Left ventricle myocardium inferior (tissue), 1 donor: ENCODE measurements around the gene PMIS2. TPM values are rescaled to one million over a fixed set of nuclear protein-coding genes. Genes with fewer than 3 reads are reported as not detected.

Source experiments
- DNase-seq: peaks from one replicate; pipeline ENCODE4 v3.0.0-alpha.2; 2020
- H3K27ac ChIP-seq: fragments of 200-600 bp; replicated peaks from 2 replicates; pipeline ENCODE4 v1.8.0; 2021
- H3K27me3 ChIP-seq: fragments of 200-600 bp; 2 replicates; pipeline ENCODE4 v1.8.0; 2021; ENCODE audit warnings: low read depth
- H3K36me3 ChIP-seq: fragments of 200-600 bp; 2 replicates; pipeline ENCODE4 v1.8.0; 2021
- H3K4me1 ChIP-seq: fragments of 200-600 bp; 2 replicates; pipeline ENCODE4 v1.8.0; 2021
- H3K4me3 ChIP-seq: fragments of 200-600 bp; 2 replicates; pipeline ENCODE4 v1.8.0; 2021; ENCODE audit warnings: mild to moderate bottlenecking, moderate library complexity
- H3K9me3 ChIP-seq: fragments of 200-600 bp; replicated peaks from 2 replicates; pipeline ENCODE4 v1.8.0; 2021
- intact Hi-C: fragments of 100-400 bp; cut with micrococcal nuclease; formaldehyde crosslinking; loops from one replicate; pipeline ENCODE4 v1.11.0; 2022
- total RNA-seq: library from RNA; stranded (reverse); fragmentation: NEBNext Ultra II Directional; extraction: Animal tissue kit (Norgen Biotek cat#: 25700); gene quantifications from one replicate; pipeline ENCODE4 v1.2.1, GENCODE V29; 2021
- TF ChIP-seq, protein P1 (sequence below): fragments of 200-600 bp; IDR thresholded peaks from 2 replicates; pipeline ENCODE4 v1.8.0; 2021; ENCODE audit warnings: antibody characterized with exemption, mild to moderate bottlenecking, borderline replicate concordance
- donor health status: DM: no; HTN: yes; CAD: no; lungs with severe emphysema.

Gene PMIS2
- total RNA-seq, 1 donor from 2014 or later: not detected

DNA sequence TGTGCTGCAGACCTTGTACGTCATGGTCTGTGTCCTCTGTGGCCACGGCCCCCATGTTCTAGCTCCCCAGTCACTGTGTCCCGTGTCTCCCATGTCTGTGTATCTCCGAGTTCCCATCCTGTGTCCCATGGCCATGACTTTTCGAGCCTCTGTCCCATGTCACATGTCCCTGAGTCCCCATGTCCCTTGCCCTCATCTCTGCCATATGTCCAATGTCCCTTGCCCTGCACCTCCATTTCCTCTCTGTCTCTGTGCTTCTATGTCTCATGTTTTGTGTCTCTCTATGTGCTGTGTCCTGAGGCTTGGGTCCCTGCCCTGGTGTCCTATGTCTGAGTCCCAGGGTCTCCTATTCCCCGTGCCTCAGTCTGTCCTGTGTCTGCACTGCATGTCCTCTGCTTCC is 24.5 kb upstream of the PMIS2 start:
- peaks cover 87% of the 10 kb centered on the region for H3K27me3 ChIP-seq
- peaks cover 13% of the 10 kb centered on the region for H3K4me1 ChIP-seq
- no peak overlapping the region for H3K27ac ChIP-seq
- H3K9me3 ChIP-seq: no peaks in the 10 kb centered on the region
- DNase-seq: no peak
- no peak overlapping the region for H3K4me3 ChIP-seq
- intact Hi-C loops: no loop called here
- no peaks in the 10 kb centered on the region for H3K36me3 ChIP-seq
- TF ChIP-seq, protein P1, sequence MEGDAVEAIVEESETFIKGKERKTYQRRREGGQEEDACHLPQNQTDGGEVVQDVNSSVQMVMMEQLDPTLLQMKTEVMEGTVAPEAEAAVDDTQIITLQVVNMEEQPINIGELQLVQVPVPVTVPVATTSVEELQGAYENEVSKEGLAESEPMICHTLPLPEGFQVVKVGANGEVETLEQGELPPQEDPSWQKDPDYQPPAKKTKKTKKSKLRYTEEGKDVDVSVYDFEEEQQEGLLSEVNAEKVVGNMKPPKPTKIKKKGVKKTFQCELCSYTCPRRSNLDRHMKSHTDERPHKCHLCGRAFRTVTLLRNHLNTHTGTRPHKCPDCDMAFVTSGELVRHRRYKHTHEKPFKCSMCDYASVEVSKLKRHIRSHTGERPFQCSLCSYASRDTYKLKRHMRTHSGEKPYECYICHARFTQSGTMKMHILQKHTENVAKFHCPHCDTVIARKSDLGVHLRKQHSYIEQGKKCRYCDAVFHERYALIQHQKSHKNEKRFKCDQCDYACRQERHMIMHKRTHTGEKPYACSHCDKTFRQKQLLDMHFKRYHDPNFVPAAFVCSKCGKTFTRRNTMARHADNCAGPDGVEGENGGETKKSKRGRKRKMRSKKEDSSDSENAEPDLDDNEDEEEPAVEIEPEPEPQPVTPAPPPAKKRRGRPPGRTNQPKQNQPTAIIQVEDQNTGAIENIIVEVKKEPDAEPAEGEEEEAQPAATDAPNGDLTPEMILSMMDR: no peak

DNA sequence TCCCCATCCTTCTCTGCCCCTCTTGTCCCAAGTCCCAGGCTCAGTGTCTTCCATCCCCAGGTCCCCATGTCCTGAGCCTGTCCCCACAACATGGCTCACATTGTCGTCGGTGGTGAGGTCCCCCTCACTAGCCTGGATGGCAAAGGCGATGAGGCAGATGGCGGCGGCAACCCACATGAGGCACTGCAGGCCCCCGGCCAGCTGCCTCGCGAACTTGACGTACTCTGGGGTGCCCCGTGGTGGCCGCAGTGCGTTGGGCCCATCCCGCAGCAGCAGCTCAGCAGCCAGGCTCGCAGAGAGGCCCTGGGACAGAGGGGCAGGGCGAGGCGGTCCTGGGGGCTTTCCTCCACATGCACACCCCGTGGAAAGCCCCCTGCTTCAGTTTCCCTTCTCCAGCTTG is 23.6 kb upstream of the PMIS2 start:
- Histone ChIP-seq H3K4me3 (no peak overlapping the region), H3K9me3 (no peaks in the 10 kb centered on the region), H3K27me3 (peaks cover 78% of the 10 kb centered on the region), H3K4me1 (peaks cover 13% of the 10 kb centered on the region), H3K36me3 (no peaks in the 10 kb centered on the region), H3K27ac (no peak overlapping the region)
- DNase-seq: no peak
- TF ChIP-seq, protein P1: no peak
- intact Hi-C loops: no loop called here

DNA sequence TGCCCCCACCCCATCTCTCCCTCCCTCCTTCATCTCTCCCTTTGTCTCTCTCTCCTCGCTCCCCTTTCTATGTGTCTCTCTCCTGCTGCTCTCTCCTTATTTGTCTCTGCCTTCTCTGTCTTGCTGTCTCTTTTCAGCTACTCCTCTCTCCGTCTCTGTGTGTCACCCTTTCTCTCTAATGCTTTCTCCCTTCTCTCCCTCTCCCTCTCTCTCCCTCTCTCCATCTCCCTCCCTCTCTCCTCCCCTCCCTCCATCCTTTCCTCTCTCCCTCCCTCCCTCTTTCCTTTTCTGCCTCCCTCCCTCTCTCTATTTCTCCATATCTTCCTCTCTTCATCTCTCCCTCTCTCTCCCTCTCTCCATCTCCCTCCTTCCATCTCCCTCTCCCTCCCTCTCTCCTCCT is 23.2 kb upstream of the PMIS2 start:
- Histone ChIP-seq H3K4me3 (no peak overlapping the region), H3K36me3 (no peaks in the 10 kb centered on the region), H3K27ac (no peak overlapping the region), H3K9me3 (no peaks in the 10 kb centered on the region), H3K4me1 (peaks cover 9% of the 10 kb centered on the region), H3K27me3 (peaks cover 74% of the 10 kb centered on the region)
- TF ChIP-seq, protein P1: no peak
- no peak for DNase-seq
- intact Hi-C loops: no loop called here

DNA sequence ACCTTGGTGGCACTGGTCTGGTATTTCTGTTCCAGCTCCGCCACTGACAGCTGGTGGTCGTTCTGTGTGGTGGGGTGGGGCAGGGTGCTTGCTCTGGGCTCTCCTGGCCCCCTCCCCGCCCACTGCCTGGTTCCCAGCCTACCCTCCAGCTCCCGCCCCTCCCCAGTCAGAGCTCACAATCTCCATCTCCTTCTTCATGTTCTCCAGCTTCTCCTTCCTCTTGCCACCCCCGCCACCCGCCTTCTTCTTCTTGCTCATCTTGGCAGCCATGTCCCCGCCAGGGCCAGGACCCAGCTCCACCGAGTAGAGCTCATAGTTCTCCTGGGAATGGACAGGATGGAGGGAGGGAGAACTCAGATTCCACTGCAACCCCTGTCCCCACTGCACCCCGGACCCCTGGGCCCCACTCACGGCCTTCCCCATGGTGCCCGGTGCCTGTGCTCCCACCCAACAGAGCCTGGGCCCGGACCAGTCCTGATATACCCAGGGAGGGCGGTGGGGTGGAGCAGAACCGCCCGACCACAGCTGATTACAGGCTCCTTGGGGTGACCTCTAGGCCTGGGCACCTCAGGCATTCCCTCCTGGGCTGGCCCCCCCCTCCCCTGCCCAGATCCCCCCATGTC is 22.7 kb upstream of the PMIS2 start, which contains the start of gene ATP4A:
Gene ATP4A, minus strand, starts transcription at position 452 of the 623 bp plus-strand sequence. Its CDS starts 29 bp downstream, at position 423.
- Histone ChIP-seq H3K27ac (no peak within 1 kb of the TSS), H3K4me3 (no peak within 1 kb of the TSS), H3K4me1 (peaks cover 3% of the 10 kb centered on the region), H3K36me3 (no peaks in the 10 kb centered on the region), H3K9me3 (no peaks in the 10 kb centered on the region), H3K27me3 (peaks cover 68% of the 10 kb centered on the region)
- intact Hi-C loops: no loop called here
- TF ChIP-seq, protein P1: no peak
- no peak for DNase-seq

DNA sequence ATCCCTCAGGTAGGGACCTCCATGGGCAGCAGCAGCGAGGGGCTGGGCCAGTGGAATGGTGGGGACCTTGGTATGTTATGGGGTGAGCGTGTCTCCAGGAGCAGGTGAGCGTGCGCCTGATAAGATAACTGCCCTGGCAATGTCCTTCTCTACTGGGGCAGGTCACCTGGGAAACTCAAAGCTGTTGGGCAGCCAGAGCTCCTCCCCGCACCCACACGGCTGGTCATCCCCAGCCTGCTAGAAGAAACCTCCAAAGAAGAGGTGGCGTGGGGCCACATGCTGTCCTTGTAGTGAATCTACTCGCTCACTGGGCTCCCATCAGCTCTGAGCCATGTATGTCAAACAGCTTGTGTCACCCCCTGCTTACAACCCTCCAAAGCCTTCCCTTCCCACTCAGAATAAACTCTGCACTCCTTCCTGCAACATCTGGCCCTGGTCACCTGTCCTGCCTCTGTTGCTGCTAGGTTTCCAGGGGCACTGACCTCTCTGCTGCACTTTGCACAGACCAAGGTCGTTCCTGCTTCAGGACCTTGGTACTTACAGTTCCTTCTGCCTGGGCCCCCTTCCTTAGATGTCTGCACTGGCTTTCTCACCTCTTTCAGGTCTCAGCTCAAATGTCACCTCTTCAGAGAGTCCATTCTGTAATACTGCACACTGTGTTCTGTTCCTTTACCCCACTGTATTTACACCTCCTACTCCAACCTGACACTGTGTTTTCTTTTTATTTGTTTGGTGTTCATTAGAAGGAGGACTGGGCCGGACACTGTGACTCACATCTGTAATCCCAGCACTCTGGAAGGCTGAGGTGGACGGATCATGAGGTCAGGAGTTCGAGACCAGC is 20.7 kb upstream of the PMIS2 start:
- H3K4me1 ChIP-seq: no peaks in the 10 kb centered on the region
- intact Hi-C loops: no loop called here
- TF ChIP-seq, protein P1: no peak
- peaks cover 67% of the 10 kb centered on the region for H3K27me3 ChIP-seq
- H3K4me3 ChIP-seq: no peak overlapping the region
- no peak overlapping the region for H3K27ac ChIP-seq
- no peaks in the 10 kb centered on the region for H3K9me3 ChIP-seq
- H3K36me3 ChIP-seq: no peaks in the 10 kb centered on the region
- no peak for DNase-seq
